CD4-positive, alpha-beta T cell (primary cell): ENCODE measurements around the gene MAP4K3. TPM values are rescaled to one million over a fixed set of nuclear protein-coding genes. Genes with fewer than 3 reads are reported as not detected.

ENCODE experiments used
- ATAC-seq: fragments of 200-7000 bp; cut with Tn5 transposase; one replicate; pipeline ENCODE4 v1.10.0; 2022; ENCODE audit warnings: mild to moderate bottlenecking; ENCODE audit not compliant: poor library complexity
- CTCF ChIA-PET: fragments of 350-600 bp; sonication (Branson Sonifier 250); formaldehyde crosslinking; loops from one replicate; lab custom pipeline; 2021; ENCODE audit warnings: antibody characterized with exemption, inconsistent platforms; lab: Charles Lee
- POLR2A ChIA-PET: fragments of 350-600 bp; sonication (Branson Sonifier 250); formaldehyde crosslinking; loops from one replicate; lab custom pipeline; 2021; ENCODE audit warnings: antibody characterized with exemption, inconsistent platforms; lab: Charles Lee
- DNase-seq, 14 experiments: peaks; one replicate each; pipeline ENCODE4 v3.0.0-alpha.2; 2013 to 2020; ENCODE audit warnings: mixed read lengths in 2 of 14
- H3K27ac ChIP-seq, 2 donors: one replicate each; pipeline versions ENCODE4 v1.5.1 to v1.7.0; 2013; ENCODE audit warnings: low read length in 2 of 2, low read depth in 1 of 2, mild to moderate bottlenecking in 1 of 2
- H3K27me3 ChIP-seq, 2 experiments: 1 replicate in 1 of 2; 2 replicates in 1 of 2; pipeline versions ENCODE4 v1.6.1 to v1.7.0; 2013; ENCODE audit warnings: low read length in 2 of 2, control low read depth in 1 of 2, mild to moderate bottlenecking in 1 of 2, moderate library complexity in 1 of 2; ENCODE audit not compliant: insufficient read depth in 2 of 2, control insufficient read depth in 1 of 2
- H3K36me3 ChIP-seq: one replicate; pipeline ENCODE4 v1.6.1; 2013; ENCODE audit warnings: low read length, control low read depth; ENCODE audit not compliant: insufficient read depth
- H3K4me1 ChIP-seq: one replicate; pipeline ENCODE4 v1.6.1; 2013; ENCODE audit warnings: low read length, control low read depth; ENCODE audit not compliant: insufficient read depth
- H3K4me3 ChIP-seq: one replicate; pipeline ENCODE4 v1.5.1; 2013; ENCODE audit warnings: mild to moderate bottlenecking, low read length, moderate library complexity
- H3K9me3 ChIP-seq, 2 experiments: 1 replicate in 1 of 2; 2 replicates in 1 of 2; pipeline versions ENCODE4 v1.6.1 to v1.7.0; 2013; ENCODE audit warnings: low read length in 2 of 2, mild to moderate bottlenecking in 2 of 2, control low read depth in 1 of 2, moderate library complexity in 1 of 2; ENCODE audit not compliant: control insufficient read depth in 1 of 2, insufficient read depth in 1 of 2
- H3K27ac Mint-ChIP-seq: one replicate; pipeline ENCODE4 v1.8.0; 2020; ENCODE audit warnings: mixed read lengths
- H3K27me3 Mint-ChIP-seq: one replicate; pipeline ENCODE4 v1.8.0; 2021; ENCODE audit warnings: mixed read lengths
- H3K36me3 Mint-ChIP-seq: one replicate; pipeline ENCODE4 v1.8.0; 2021; ENCODE audit warnings: low read depth, mixed read lengths
- H3K4me1 Mint-ChIP-seq: one replicate; pipeline ENCODE4 v1.8.0; 2021; ENCODE audit warnings: low read depth, mixed read lengths
- H3K4me3 Mint-ChIP-seq: one replicate; pipeline ENCODE4 v1.8.0; 2020; ENCODE audit warnings: mild to moderate bottlenecking, mixed read lengths
- H3K9me3 Mint-ChIP-seq: one replicate; pipeline ENCODE4 v1.8.0; 2020; ENCODE audit warnings: mixed read lengths
- intact Hi-C, 2 experiments: fragments of 100-400 bp; cut with DNase I in 1 of 2; cut with micrococcal nuclease in 1 of 2; formaldehyde crosslinking; loops; one replicate each; pipeline versions ENCODE4 v1.15.1 to v1.9.0; 2023 to 2025; cut with DNase I, micrococcal nuclease
- total RNA-seq, 174 experiments: library from RNA in 2 of 174; stranded (reverse) in 2 of 174; gene quantifications; one replicate each; pipeline ENCODE4 v1.2.3 and lab custom pipeline; 2021 to 2026
- TF ChIP-seq, protein P1 (sequence below): fragments of 200-600 bp; IDR thresholded peaks from one replicate; pipeline ENCODE4 v1.8.0; 2022; ENCODE audit warnings: antibody characterized with exemption, mild to moderate bottlenecking

The MAP4K3 gene
- total RNA-seq, 2 experiments from 2014 or later = 18.4 to 22.5 TPM

DNA sequence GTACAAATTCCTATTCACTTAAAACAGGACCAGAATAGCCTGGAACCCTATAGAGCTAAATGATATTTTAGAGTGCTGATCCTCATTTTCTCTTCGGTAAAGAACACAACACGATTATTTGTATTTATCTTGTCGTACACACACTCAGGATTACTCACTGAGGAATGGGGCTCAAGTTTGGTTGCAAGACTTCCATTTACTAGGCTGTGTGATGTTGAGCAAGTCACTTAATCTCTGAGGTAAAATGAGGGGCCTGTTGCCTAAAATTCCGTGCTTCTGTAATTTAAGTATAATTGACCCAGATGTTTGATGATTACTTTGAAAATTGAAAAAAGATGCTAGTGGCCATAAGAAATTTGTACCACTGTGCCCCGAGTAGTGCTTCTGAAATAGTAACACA, 42.6 kb upstream of the MAP4K3 start:
- H3K9me3 ChIP-seq = no peaks in the 10 kb centered on the region
- intact Hi-C loops = no loop called here
- TF ChIP-seq, protein P1, sequence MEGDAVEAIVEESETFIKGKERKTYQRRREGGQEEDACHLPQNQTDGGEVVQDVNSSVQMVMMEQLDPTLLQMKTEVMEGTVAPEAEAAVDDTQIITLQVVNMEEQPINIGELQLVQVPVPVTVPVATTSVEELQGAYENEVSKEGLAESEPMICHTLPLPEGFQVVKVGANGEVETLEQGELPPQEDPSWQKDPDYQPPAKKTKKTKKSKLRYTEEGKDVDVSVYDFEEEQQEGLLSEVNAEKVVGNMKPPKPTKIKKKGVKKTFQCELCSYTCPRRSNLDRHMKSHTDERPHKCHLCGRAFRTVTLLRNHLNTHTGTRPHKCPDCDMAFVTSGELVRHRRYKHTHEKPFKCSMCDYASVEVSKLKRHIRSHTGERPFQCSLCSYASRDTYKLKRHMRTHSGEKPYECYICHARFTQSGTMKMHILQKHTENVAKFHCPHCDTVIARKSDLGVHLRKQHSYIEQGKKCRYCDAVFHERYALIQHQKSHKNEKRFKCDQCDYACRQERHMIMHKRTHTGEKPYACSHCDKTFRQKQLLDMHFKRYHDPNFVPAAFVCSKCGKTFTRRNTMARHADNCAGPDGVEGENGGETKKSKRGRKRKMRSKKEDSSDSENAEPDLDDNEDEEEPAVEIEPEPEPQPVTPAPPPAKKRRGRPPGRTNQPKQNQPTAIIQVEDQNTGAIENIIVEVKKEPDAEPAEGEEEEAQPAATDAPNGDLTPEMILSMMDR = no peak
- H3K27me3 Mint-ChIP-seq = no peaks in the 10 kb centered on the region
- no peak overlapping the region for H3K27ac ChIP-seq
- ATAC-seq (no peak), DNase-seq (no peak)
- H3K4me3 ChIP-seq = no peak overlapping the region
- no peaks in the 10 kb centered on the region for H3K36me3 ChIP-seq
- no peaks in the 10 kb centered on the region for H3K4me1 Mint-ChIP-seq
- H3K27me3 ChIP-seq = no peaks in the 10 kb centered on the region
- peaks cover 35% of the 10 kb centered on the region for H3K36me3 Mint-ChIP-seq
- H3K9me3 Mint-ChIP-seq = no peaks in the 10 kb centered on the region
- H3K4me1 ChIP-seq = no peaks in the 10 kb centered on the region
- ChIA-PET CTCF (no interaction called here), POLR2A (no interaction called here)
- H3K4me3 Mint-ChIP-seq = no peak overlapping the region
- no peak overlapping the region for H3K27ac Mint-ChIP-seq

DNA sequence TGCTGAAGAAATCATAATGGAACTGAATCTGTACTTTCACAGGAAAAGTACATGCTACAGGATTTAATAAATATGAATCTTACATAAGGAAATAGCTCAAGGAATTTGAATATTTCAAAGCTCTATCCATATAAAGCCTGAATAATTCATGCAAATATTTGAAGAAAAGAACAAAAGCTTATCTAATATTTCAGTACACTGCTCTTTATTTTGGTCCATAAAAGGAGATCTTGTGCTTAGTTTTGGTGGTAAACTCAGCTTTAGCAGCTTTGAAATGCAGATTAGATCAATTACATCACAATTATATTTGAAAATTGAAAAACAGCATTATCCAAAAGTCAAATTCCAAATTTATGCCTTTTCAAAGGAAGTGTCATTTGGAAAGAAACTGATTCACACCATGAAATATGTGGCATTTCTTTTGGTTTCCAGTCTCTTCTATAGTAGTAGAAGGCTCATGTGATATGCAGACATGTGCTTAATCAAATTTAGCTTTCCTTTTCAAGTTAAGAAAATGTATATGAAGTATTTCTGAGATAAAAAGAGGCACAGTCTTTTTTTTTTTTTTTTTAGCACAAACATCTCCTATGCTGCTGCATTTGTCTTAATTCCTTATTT, 42.1 kb upstream of the MAP4K3 start:
- POLR2A ChIA-PET = no interaction called here
- no peaks in the 10 kb centered on the region for H3K4me1 ChIP-seq
- intact Hi-C loops = no loop called here
- no peak overlapping the region for H3K4me3 ChIP-seq
- H3K27ac Mint-ChIP-seq = no peak overlapping the region
- CTCF ChIA-PET = no interaction called here
- no peaks in the 10 kb centered on the region for H3K9me3 Mint-ChIP-seq
- no peaks in the 10 kb centered on the region for H3K27me3 ChIP-seq
- TF ChIP-seq, protein P1 = no peak
- H3K27me3 Mint-ChIP-seq = no peaks in the 10 kb centered on the region
- no peak overlapping the region for H3K4me3 Mint-ChIP-seq
- no peaks in the 10 kb centered on the region for H3K36me3 ChIP-seq
- peaks cover 39% of the 10 kb centered on the region for H3K36me3 Mint-ChIP-seq
- H3K4me1 Mint-ChIP-seq = no peaks in the 10 kb centered on the region
- H3K27ac ChIP-seq = no peak overlapping the region
- ATAC-seq (no peak), DNase-seq (no peak)
- H3K9me3 ChIP-seq = no peaks in the 10 kb centered on the region

DNA sequence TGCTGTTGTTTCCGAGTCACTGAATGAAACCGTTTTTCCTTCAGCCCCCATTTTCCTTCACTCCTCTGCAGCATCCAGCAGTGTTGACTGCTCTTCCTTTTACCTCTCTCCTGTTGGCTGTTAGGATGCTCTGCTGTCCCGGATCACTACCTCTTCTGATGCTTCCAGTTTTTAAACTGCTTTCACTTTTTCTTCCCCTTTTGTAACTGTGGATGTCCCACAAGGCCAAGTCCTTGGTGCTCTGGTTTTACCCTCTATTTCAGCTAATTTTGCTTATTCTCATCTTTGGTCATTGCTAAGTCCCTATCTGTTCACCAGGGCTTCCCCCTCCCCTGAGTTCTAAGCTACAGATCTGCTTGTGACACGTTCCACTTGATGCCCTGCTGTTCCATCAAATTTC, 39.4 kb upstream of the MAP4K3 start:
- H3K36me3 Mint-ChIP-seq = peaks cover 39% of the 10 kb centered on the region
- ChIA-PET POLR2A (no interaction called here), CTCF (no interaction called here)
- H3K27ac Mint-ChIP-seq = no peak overlapping the region
- Histone ChIP-seq H3K36me3 (no peaks in the 10 kb centered on the region), H3K27ac (no peak overlapping the region), H3K4me1 (no peaks in the 10 kb centered on the region), H3K27me3 (no peaks in the 10 kb centered on the region), H3K9me3 (no peaks in the 10 kb centered on the region), H3K4me3 (no peak overlapping the region)
- H3K27me3 Mint-ChIP-seq = no peaks in the 10 kb centered on the region
- H3K4me1 Mint-ChIP-seq = no peaks in the 10 kb centered on the region
- H3K4me3 Mint-ChIP-seq = no peak overlapping the region
- DNase-seq (peak in 2 of 14 experiments; percentile 9 to 14), ATAC-seq (no peak)
- intact Hi-C loops = no loop called here
- TF ChIP-seq, protein P1 = no peak
- no peaks in the 10 kb centered on the region for H3K9me3 Mint-ChIP-seq
